ENCODE data around the gene MRPS15. TPM values are rescaled to one million over a fixed set of nuclear protein-coding genes. Genes with fewer than 3 reads are reported as not detected.
"Not testable (repeated sequence)": the region's sequence is repeated elsewhere in the genome, so short reads cannot be mapped to it uniquely, and the experiment has no call there.

Gene MRPS15
- 63.5 and 67.0 TPM in 2 replicates for total RNA-seq

DNA sequence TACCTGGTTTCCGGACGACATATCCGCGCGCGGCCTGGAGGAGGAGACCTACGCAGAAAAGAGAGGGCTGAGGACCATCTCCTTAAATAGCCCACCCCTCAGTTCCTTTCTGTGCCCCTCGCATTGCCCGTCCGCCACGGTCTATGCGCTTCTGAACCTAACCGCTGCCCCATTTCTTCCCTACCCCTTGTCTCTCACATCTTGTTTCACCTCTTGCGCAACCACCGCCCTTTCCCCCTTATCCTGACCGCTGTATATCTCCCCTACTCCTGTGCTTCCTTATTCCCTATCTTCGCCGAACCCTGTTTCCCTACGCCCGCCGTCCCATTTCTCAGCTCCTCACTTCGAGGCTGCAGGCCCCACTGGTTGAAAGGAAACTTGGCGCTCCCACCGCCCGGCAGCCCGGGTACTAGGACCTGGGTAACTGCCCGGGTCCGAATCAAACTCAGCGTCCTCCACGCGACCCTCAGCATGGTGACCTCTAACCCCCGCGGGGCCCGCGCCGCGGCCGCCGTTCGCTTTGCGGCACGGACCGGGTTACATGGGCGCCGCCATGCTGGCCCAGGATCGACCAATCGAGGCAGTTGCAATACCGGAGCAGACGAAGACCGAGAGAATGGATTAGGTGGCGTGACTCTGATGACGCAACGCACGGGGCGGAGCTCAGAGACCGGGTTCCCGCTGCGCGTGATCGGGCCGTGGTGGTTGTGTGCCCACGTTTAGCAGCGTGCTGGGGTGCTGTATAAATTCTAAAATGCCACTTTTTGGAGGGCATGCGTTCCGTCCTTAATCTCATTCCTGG, at the start of gene MRPS15:
TSS of gene MRPS15 (minus strand) at position 582 of the 802 bp plus-strand sequence. CDS start at position 473, 109 bp downstream.
- Mint-ChIP-seq H3K9me3 (no peaks in the 10 kb centered on the region), H3K36me3 (ENCODE audit: low read depth) (peaks cover 38% of the 10 kb centered on the region), H3K27me3 (no peaks in the 10 kb centered on the region), H3K27ac (peak within 1 kb of the TSS; percentile 98), H3K4me3 (peak within 1 kb of the TSS; percentile 96), H3K4me1 (peaks cover 27% of the 10 kb centered on the region)
- ChIA-PET CTCF (no interaction called here), POLR2A (interaction anchor here (0.6 to 6.0 kb wide), 20 partner anchors 9 to 1226 kb away, joined by 3 to 114 read pairs (median 4); partner anchors contain the start of genes MEAF6, OSCP1, SH3D21 and THRAP3)
- peak; percentile 95 for ATAC-seq (ENCODE audit: low read depth)
- intact Hi-C loops (cut with micrococcal nuclease), result loop anchor here (1.0 to 5.0 kb wide), 3 partner anchors 14 to 1133 kb away; partner anchors contain the start of genes GNL2, OSCP1 and TRAPPC3
- TF ChIP-seq, protein P1, sequence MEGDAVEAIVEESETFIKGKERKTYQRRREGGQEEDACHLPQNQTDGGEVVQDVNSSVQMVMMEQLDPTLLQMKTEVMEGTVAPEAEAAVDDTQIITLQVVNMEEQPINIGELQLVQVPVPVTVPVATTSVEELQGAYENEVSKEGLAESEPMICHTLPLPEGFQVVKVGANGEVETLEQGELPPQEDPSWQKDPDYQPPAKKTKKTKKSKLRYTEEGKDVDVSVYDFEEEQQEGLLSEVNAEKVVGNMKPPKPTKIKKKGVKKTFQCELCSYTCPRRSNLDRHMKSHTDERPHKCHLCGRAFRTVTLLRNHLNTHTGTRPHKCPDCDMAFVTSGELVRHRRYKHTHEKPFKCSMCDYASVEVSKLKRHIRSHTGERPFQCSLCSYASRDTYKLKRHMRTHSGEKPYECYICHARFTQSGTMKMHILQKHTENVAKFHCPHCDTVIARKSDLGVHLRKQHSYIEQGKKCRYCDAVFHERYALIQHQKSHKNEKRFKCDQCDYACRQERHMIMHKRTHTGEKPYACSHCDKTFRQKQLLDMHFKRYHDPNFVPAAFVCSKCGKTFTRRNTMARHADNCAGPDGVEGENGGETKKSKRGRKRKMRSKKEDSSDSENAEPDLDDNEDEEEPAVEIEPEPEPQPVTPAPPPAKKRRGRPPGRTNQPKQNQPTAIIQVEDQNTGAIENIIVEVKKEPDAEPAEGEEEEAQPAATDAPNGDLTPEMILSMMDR (IDR thresholded peaks at IDR 0.05), result no peak
- DNase-seq, result peak; percentile 90

DNA sequence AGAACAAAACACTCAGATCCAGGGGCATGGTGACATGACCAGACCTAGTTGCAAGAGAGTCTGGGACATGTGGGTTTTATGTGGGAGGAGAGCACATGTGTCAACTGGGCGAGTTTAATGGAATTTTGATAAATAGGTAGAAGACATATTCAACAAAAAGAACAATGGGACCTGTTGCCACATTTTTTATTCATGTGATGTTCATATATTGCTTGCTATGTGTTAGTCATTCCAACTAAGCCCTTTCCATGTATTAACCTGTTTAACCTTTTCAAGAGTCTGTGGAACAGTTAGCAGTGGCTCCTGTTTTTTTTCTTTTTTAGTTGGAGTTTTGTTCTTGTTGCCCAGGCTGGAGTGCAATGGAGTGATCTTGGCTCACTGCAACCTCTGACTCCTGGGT, 48.7 kb upstream of the MRPS15 start:
- H3K36me3 Mint-ChIP-seq (ENCODE audit: low read depth), result no peaks in the 10 kb centered on the region
- H3K27me3 Mint-ChIP-seq, result no peaks in the 10 kb centered on the region
- H3K27ac Mint-ChIP-seq, result no peak overlapping the region
- intact Hi-C loops (cut with micrococcal nuclease), result no loop called here
- no peak overlapping the region for H3K4me3 Mint-ChIP-seq
- DNase-seq (no peak), ATAC-seq (ENCODE audit: low read depth) (no peak)
- TF ChIP-seq, protein P1 (IDR thresholded peaks at IDR 0.05), result no peak
- H3K4me1 Mint-ChIP-seq, result no peaks in the 10 kb centered on the region
- CTCF ChIA-PET, result no interaction called here
- H3K9me3 Mint-ChIP-seq, result no peaks in the 10 kb centered on the region
- POLR2A ChIA-PET, result no interaction called here

DNA sequence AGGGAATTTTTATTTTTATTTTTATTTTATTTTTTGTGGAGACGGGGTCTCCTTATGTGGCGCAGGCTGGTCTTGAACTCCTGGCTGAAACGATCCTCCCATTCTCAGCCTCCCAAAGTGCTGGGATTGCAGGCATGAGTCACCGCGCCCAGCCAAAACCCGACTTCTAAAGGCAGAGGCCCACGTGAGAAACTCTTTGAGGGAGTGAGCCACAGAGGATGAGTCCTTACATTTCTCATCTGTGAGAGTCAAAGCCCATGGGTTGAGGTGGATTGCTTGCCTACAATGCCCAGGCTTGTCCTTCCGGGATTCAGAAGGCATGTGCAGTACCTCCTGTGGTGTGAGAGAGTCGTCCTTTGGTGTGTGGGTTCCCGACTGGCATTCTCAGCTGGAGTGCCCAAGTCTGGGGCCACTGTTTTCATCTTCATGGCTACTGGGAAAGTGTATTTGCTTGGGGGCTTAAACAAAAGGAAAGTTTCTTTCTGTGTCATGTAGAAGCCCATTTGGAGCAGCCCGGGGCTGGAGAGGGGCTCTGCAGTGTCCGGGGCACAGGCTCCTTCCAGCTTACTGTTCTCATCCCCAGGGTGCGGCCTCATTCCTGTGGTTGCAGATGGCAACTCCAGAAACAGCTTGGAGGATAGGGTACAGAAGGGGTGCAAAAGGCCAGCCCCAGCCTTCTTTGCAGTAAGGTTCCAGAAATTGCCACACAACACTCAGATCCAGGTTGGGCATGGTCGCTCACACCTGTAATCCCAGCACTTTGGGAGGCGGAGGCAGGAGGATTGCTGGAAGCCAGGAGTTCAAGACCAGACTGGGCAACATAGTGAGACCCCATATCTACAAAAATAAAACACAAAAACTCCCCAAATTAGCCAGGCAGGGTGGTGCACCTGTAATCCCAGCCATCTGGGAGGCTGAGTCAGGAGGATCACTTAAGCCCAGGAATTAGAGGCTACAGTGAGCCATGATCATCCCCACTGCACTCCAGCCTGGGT, 47.9 kb upstream of the MRPS15 start:
- Mint-ChIP-seq H3K27me3 (peaks cover 6% of the 10 kb centered on the region), H3K9me3 (no peaks in the 10 kb centered on the region), H3K36me3 (ENCODE audit: low read depth) (no peaks in the 10 kb centered on the region), H3K27ac (no peak overlapping the region), H3K4me3 (no peak overlapping the region), H3K4me1 (no peaks in the 10 kb centered on the region)
- ATAC-seq (ENCODE audit: low read depth), result no peak
- POLR2A ChIA-PET, result no interaction called here
- no peak for DNase-seq
- TF ChIP-seq, protein P1 (IDR thresholded peaks at IDR 0.05), result no peak
- CTCF ChIA-PET, result no interaction called here
- intact Hi-C loops (cut with micrococcal nuclease), result no loop called here

DNA sequence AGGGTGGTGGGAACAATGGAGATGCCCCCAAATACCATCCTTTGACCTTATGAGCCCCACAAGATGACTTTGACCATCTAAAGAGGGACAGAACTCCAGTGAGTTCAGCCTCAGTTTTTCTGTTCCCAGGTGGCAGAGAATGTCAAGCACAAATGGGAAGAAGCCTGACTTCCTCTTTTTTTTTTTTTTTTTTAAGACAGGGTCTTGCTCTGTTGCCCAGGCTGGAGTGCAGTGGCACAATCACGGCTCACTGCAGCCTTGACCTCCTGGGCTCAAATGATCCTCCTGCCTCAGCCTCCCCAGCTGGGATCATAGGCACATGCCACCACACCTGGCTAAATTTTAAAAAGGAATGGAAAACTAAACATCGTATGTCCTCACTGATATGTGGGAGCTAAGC, 47.0 kb upstream of the MRPS15 start:
- H3K4me1 Mint-ChIP-seq; ATAC-seq (ENCODE audit: low read depth); intact Hi-C loops (cut with micrococcal nuclease); H3K36me3 Mint-ChIP-seq (ENCODE audit: low read depth); POLR2A ChIA-PET; CTCF ChIA-PET; H3K4me3 Mint-ChIP-seq; H3K9me3 Mint-ChIP-seq; DNase-seq; H3K27ac Mint-ChIP-seq: not testable (repeated sequence)
- peaks cover 13% of the 10 kb centered on the region for H3K27me3 Mint-ChIP-seq

DNA sequence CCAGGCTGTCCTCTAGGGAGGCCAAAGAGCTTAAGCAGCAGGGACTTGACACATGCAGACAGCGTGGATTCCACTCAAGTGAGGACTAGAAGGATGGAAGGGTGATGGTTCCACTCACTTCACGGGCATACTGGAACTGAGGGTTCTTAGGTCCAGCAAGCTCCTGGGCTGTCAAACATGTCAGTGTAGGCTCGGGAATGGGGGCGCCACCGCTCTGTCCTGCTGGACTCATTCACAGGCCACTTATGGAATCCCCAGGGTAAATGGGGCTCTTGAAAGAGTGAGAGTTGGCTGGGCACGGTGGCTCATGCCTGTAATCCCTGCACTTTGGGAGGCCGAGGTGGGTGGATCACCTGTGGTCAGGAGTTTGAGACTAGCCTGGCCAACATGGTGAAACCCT, 46.2 kb upstream of the MRPS15 start:
- intact Hi-C loops (cut with micrococcal nuclease), result no loop called here
- H3K4me1 Mint-ChIP-seq, result no peaks in the 10 kb centered on the region
- H3K4me3 Mint-ChIP-seq, result no peak overlapping the region
- DNase-seq (no peak), ATAC-seq (ENCODE audit: low read depth) (no peak)
- CTCF ChIA-PET, result no interaction called here
- peaks cover 13% of the 10 kb centered on the region for H3K27me3 Mint-ChIP-seq
- H3K27ac Mint-ChIP-seq, result no peak overlapping the region
- H3K9me3 Mint-ChIP-seq, result no peaks in the 10 kb centered on the region
- H3K36me3 Mint-ChIP-seq (ENCODE audit: low read depth), result no peaks in the 10 kb centered on the region
- TF ChIP-seq, protein P1 (IDR thresholded peaks at IDR 0.05), result no peak
- POLR2A ChIA-PET, result interaction anchor here (1.1 kb wide), 1 partner anchor 59 kb away, joined by 4 read pairs; no protein-coding TSS in a partner anchor
